Occipital lobe (tissue), 2 donors: ENCODE data around the gene CFAP119. TPM values are rescaled to one million over a fixed set of nuclear protein-coding genes. Genes with fewer than 3 reads are reported as not detected.

Source experiments
- DNase-seq: peaks from one replicate; lab custom pipeline; 2025; lab: John Stamatoyannopoulos, UW
- total RNA-seq: library from RNA; depleted of rRNA; stranded (reverse); fragments of >200 nt; gene quantifications from one replicate; pipeline ENCODE4 v1.2.3, GENCODE V29; 2014

CFAP119 gene
- total RNA-seq, 1 donor from 2014 or later, result 1.6 TPM

DNA sequence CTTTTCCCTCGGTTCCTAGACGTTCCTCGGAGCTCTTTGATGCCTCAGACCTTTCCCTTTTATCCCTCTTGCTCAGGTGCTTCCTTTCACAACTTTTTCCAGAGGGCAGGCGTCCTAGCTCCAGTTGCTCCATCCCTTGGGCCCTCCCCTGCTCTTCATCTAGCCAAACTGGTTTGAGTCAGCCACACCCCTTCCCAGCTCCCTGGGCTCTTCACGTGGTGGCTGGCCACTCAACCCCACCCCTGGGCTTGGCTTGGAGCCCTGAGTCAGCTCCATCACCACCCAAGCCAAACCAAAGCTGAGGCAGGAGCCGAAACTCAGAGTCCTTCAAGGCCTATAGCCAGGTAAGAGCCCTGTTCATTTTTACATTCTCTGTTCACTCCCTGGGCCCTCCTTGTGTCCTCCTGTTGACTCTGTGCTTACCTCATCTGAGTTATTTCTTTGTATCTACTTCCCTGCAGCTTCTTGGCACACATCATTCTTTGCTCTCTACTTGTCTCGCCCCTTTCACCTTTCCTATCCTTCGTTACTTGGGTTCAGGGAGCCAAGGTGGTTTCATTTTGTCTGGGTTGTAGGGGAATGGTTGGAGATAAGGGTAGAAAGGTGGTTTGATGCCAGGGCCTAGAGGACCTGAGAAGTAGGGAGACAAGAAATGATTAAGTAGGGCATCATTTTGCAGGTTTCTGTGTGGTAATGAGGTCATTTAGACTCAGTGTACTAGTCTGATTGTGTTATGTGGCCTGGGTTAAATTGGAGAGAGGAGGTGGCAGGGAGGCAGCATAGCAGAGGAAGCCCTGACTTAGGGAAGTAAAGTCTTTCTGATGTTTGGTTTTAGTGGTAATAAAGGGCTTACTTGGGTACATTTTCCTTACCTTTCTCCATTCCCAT lies 21.3 kb downstream of the CFAP119 start:
- DNase-seq, result no peak

DNA sequence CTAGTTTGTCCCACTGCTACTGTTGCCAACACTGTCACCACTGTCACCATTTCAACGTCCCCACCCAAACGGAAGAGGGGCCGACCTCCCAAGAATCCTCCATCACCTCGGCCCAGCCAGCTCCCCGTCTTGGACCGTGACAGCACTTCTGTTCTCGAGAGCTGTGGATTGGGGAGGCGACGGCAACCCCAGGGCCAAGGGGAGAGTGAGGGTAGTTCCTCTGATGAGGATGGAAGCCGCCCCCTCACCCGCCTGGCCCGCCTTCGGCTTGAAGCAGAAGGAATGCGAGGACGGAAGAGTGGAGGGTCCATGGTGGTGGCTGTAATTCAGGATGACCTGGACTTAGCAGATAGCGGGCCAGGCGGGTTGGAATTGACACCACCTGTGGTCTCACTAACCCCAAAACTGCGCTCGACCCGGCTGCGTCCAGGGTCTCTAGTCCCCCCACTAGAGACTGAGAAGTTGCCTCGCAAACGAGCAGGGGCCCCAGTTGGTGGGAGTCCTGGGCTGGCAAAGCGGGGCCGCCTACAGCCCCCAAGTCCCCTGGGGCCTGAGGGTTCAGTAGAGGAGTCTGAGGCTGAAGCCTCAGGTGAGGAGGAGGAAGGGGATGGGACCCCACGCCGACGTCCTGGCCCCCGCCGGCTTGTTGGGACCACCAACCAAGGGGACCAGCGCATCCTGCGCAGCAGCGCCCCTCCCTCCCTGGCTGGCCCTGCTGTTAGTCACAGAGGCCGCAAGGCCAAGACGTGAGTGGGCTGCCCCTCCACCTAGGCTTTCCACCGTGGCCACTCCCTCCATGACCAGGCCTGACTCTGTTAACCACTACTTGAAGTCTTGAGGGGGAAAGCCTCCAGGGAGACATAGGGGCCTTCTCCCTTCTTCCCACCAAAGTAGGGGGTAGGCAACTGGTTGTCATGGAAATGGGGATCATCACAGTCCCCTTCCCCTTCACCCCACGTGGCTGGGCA lies 22.6 kb downstream of the CFAP119 start:
- DNase-seq, result no peak

DNA sequence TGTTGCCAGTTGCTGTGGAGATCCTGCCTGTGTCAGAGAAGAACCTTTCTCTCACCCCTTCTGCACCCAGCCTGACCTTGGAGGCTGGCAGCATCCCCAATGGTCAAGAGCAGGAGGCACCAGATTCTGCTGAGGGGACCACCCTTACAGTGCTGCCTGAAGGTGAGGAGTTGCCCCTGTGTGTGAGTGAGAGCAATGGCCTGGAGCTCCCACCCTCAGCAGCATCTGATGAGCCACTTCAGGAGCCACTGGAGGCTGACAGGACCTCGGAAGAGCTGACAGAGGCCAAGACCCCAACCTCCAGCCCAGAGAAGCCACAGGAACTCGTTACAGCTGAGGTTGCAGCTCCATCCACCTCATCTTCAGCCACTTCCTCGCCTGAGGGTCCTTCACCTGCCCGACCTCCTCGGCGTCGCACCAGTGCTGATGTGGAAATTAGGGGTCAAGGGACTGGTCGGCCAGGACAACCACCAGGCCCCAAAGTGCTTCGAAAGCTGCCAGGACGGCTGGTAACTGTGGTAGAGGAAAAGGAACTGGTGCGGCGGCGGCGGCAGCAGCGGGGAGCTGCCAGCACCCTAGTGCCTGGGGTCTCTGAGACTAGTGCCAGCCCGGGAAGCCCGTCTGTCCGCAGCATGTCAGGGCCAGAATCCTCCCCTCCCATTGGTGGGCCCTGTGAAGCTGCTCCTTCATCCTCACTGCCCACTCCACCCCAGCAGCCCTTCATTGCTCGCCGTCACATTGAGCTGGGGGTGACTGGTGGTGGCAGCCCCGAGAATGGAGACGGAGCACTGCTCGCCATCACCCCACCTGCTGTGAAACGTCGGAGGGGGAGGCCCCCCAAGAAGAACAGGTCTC lies 23.8 kb downstream of the CFAP119 start:
- no peak for DNase-seq

DNA sequence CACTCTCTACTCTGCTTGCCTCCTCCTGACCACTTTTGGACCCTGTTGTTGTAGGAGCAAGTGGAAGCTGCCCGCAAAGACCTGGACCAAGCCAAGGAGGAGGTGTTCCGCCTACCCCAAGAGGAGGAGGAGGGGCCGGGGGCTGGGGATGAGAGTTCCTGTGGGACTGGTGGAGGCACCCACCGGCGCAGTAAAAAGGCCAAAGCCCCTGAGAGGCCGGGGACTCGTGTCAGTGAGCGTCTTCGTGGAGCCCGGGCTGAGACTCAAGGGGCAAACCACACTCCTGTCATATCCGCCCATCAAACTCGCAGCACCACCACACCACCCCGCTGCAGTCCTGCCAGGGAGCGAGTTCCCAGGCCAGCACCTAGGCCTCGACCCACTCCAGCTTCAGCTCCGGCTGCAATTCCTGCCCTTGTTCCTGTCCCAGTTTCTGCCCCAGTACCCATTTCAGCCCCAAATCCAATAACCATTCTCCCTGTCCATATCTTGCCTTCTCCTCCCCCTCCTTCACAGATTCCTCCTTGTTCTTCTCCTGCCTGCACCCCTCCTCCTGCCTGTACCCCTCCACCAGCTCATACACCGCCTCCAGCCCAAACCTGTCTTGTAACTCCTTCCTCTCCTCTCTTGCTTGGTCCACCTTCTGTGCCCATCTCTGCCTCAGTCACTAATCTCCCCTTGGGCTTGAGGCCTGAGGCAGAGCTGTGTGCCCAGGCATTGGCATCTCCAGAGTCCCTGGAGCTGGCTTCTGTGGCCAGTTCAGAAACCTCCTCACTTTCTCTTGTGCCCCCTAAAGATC lies 24.7 kb downstream of the CFAP119 start:
- no peak for DNase-seq

DNA sequence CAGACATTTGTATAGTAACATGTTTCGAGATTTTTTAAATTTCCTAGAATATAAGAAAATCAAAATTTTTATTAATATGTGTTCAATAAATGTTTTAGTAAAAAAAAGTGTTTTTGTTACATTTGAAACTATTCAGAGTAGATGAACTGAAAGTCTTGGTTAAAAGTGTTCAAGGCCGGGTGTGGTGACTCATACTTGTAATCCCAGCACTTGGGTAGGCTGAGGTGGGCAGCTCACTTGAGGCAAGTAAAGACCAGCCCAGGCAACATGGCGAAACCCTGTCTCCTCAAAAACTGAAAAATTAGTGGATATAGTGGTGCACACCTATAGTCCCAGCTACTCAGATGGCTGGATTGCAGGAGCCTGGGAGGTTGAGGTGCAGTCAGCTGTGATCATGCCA lies 30.5 kb downstream of the CFAP119 start:
- DNase-seq, result no peak

DNA sequence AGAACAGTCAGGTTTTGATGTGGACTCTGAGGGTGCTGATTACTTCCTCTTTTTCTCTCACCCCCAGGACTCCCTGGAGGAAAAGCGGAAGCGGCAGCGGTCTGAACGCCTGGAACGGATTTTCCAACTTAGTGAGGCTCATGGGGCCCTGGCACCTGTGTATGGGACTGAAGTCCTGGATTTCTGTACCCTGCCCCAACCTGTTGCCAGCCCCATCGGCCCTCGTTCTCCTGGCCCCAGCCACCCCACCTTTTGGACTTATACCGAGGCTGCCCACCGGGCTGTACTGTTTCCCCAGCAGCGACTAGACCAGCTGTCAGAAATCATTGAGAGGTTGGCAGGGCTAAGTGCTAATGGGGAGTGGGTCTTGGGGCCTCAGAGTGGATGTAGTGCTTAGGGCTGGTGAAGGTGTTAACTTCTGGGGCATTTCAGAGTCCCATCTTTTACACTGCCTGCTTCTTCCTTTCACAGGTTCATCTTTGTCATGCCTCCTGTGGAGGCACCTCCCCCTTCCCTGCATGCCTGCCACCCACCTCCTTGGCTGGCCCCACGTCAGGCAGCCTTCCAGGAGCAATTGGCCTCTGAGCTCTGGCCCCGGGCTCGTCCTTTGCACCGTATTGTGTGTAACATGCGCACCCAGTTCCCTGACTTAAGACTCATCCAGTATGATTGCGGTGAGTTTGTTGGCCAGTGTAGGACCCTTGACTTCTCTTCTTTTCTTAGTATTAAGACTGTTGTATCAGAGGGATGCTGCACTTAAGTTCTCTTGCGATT lies 32.8 kb downstream of the CFAP119 start:
- no peak for DNase-seq

DNA sequence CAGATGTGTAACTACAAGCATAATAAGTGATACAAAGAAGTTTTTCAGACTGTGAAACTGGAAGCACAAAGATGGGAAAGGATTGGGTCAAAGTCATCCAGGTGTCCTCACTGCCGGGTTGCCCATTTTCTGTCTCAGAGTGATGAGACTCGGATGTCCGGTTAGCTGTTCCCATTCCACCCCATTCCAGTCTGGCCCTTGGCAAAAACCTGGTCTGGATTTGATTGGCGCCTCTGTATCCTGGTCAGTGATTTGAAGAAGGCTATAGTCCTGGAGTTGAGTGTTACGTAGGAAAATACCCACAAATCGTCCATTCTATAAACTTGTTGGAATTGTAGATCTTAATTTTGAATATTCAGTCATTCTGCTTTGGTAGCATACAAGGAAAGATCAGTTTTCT lies 33.5 kb downstream of the CFAP119 start:
- DNase-seq, result no peak

DNA sequence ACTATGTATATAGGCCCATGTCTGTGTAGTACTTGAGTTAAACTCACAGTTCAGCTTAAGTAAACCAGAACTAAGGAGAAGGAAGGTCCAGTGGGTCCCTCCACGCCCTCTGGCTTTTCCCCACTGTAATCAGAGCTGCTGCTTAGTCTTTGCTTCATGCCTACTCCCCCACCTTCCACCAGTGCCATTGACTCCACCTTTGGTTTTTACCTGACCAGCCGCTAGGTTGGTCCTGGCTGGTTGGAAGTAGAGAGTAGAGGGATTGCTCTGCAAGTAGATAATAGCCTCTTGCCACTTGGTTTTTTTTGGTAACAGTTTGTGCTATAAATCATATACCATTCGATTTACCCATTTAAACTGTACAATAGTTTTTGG lies 36.5 kb downstream of the CFAP119 start:
- DNase-seq, result no peak

DNA sequence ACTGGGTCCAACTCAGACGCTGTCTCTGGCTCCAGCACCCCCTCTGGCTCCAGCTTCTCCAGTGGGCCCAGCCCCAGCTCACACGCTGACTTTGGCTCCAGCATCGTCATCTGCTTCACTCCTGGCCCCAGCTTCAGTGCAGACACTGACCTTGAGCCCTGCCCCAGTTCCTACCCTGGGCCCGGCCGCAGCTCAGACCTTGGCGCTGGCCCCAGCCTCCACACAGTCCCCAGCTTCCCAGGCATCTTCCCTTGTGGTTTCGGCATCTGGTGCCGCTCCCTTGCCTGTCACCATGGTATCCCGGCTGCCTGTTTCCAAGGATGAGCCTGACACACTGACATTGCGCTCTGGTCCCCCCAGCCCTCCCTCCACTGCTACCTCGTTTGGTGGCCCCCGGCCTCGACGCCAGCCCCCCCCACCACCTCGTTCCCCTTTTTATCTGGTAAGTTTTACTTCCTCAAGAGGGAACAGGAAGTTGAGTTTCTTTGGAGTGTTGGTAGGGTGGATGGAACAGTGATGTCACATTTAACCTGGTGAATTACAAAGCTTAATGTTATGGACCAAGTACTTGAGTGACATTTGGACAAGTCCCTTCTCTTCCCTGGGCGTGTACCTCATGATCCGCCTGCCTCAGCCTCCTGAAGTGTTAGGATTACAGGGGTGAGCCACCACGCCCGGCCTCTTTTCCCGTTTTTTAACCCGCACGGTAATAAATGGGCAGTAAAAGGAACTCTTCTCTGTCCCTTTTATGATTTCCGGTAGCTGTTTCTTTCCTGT lies 37.0 kb downstream of the CFAP119 start:
- DNase-seq, result no peak

DNA sequence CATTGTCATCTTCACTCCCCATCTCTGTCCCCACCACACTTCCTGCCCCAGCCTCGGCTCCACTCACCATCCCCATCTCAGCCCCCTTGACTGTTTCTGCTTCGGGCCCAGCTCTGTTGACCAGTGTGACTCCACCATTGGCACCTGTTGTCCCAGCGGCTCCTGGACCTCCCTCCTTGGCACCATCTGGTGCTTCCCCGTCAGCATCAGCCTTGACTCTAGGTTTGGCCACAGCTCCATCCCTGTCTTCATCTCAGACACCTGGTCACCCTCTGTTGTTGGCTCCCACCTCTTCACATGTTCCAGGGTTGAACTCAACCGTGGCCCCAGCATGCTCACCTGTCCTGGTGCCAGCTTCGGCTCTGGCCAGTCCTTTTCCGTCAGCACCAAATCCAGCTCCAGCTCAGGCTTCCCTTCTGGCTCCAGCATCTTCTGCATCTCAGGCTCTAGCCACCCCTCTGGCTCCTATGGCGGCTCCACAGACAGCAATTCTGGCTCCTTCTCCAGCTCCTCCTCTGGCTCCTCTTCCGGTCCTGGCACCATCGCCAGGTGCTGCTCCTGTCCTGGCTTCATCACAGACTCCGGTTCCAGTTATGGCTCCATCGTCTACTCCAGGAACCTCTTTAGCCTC lies 38.0 kb downstream of the CFAP119 start:
- DNase-seq, result no peak

DNA sequence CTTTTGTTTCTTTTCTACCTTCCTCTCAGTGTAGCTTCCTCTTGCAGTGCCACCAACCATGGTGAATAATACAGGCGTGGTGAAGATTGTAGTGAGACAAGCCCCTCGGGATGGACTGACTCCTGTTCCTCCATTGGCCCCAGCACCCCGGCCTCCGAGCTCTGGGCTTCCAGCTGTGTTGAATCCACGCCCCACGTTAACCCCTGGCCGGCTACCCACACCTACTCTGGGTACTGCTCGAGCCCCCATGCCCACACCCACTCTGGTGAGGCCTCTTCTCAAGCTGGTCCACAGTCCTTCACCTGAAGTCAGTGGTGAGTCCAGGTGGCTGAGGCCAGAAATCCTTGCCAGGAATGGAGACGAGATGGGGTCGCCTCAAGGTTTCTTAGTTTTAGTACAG lies 38.9 kb downstream of the CFAP119 start:
- no peak for DNase-seq

DNA sequence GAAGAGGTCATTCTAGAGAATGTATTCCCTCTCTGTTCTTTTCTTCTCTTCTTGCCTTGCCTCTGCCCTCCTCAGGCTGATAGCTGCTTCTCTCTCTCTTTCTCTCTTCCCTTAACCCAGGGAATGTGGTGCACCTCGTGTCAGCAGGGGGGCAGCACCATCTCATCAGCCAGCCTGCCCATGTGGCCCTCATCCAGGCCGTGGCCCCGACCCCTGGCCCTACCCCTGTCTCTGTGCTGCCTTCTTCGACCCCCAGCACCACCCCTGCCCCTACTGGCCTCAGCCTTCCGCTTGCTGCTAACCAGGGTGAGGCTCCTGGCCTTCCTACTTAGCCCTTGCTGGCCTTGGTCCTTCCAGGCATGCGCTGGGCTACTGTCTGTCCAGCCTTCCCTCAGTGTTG lies 39.4 kb downstream of the CFAP119 start:
- no peak for DNase-seq

DNA sequence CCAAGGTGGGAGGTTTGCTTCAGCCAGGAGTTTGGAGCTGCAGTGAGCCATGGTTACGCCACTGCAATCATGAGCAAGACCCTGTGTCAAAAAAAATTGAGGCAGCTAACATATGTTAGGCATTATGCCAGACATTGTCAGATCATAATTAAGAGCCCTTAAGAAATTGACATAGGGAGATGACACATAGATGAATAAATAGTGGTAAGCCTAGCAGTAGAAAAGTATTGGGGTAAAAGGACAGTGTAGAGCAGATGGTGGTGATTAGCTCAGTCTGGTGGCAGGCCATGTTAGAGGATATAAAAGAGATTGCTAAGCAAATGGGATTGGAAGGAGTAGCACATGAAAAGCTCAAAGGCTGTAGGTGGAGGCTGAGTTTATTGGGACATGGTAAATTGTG lies 40.3 kb downstream of the CFAP119 start:
- DNase-seq, result no peak

DNA sequence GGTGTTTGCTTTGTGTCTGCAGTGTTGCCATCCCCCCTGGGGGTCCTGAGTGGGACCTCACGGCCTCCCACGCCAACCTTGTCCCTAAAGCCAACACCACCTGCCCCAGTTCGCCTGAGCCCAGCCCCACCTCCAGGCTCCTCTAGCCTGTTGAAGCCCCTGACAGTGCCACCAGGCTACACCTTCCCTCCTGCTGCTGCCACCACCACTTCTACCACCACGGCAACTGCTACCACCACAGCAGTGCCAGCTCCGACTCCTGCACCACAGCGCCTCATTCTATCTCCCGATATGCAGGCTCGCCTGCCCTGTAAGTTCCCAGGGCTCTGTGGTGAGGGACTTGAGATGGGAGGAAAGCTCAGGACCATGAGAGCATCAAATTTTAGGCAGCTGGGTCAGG lies 40.7 kb downstream of the CFAP119 start:
- DNase-seq, result no peak

DNA sequence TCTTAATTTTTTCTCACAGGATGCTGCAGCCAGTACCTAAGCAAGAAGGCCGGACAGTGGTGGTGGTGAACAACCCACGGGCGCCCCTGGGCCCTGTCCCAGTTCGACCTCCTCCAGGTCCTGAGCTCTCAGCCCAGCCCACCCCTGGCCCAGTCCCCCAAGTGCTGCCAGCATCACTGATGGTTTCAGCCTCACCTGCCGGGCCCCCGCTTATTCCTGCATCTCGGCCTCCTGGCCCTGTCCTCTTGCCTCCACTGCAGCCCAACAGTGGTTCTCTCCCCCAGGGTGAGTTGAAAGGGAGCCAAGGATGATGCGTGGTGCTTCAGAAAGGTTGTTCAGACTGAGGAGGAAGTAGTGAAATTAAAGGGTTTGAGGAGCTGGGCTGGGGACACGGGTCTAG lies 41.2 kb downstream of the CFAP119 start:
- no peak for DNase-seq

DNA sequence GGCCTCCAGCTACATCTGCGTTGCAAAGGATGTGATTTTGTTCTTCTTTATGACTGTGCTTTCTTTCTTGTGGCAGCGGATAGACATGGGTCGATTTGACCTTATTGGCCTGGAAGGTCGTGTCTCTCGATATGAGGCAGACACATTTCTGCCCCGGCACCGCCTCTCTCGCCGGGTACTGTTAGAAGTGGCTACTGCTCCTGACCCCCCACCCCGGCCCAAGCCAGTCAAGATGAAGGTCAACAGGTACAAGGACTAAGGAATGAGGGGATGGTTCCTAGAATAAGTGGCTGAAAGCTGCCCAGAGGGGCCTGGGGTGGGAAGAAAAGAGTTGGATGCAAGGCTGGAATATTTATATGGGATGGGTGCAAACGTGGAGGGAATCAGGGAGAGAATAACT lies 41.8 kb downstream of the CFAP119 start:
- DNase-seq, result no peak

DNA sequence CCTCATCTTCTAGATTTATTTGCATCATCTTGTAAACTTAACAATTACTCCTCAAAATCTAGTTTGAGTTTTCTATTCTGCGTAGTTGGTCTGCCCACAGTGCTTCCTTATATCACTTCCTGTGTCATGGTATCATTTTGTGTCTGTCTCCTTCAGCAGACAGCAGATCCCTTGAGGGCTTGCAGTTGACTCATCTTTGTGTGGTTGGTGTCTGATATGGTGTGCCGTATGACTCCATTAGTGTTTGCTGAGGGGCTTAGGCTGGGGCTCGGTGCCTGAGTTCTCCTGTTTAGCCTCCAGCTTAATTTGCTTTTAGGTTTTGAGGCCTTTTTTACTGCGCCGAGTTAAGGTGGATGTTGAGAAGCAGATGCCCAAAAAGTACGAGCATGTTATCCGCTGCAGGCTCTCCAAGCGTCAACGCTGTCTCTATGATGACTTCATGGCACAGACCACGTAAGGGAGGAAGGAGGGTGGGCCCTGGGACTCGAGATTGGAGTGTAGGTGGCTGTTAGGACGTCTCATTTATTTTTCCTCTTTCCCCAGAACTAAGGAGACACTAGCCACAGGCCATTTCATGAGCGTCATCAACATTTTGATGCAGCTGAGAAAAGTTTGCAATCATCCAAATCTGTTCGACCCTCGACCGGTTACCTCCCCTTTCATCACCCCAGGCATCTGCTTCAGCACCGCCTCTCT lies 46.0 kb downstream of the CFAP119 start:
- no peak for DNase-seq

DNA sequence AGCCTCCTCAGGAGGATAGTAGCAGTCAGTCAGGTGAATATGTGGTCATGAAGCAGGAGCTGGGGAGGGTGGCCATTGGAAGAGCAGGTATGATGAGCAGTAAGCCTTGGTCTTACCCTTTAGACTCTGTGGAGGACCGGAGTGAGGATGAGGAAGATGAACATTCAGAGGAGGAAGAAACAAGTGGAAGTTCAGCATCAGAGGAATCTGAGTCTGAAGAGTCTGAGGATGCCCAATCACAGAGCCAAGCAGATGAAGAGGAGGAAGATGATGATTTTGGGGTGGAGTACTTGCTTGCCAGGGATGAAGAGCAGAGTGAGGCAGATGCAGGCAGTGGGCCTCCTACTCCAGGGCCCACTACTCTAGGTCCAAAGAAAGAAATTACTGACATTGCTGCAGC lies 50.1 kb downstream of the CFAP119 start:
- no peak for DNase-seq
